KMS-11 (cell line): ENCODE results near the gene ISLR2.

ENCODE experiments used
- H2AFZ ChIP-seq: fragments of 200-600 bp; sonication (generic); 2 replicates; pipeline ENCODE4 v1.6.1; 2016; ENCODE audit warnings: antibody characterized with exemption, mixed run types, low read depth
- H3K27ac ChIP-seq: fragments of 200-600 bp; sonication (generic); 2 replicates; pipeline ENCODE4 v1.6.1; 2016; ENCODE audit warnings: mild to moderate bottlenecking, mixed run types
- H3K27me3 ChIP-seq: fragments of 200-600 bp; sonication (generic); 2 replicates; pipeline ENCODE4 v1.6.1; 2017; ENCODE audit warnings: mild to moderate bottlenecking, low read depth, mixed run types, moderate library complexity; ENCODE audit not compliant: insufficient read depth
- H3K36me3 ChIP-seq: fragments of 200-600 bp; sonication (generic); 2 replicates; pipeline ENCODE4 v1.6.1; 2017; ENCODE audit warnings: mild to moderate bottlenecking, mixed run types; ENCODE audit not compliant: insufficient read depth
- H3K4me1 ChIP-seq: fragments of 200-600 bp; sonication (generic); 2 replicates; pipeline ENCODE4 v1.6.1; 2016; ENCODE audit warnings: mild to moderate bottlenecking, low read depth, mixed run types; ENCODE audit not compliant: poor library complexity, severe bottlenecking
- H3K4me2 ChIP-seq: fragments of 200-600 bp; sonication (generic); 2 replicates; pipeline ENCODE4 v1.7.0; 2016; ENCODE audit warnings: mild to moderate bottlenecking, mixed run types
- H3K4me3 ChIP-seq: fragments of 200-600 bp; sonication (generic); IDR thresholded peaks from 2 replicates; pipeline ENCODE4 v1.6.1; 2017; ENCODE audit warnings: low read depth, low read length, mixed read lengths; ENCODE audit not compliant: insufficient read depth
- H3K79me2 ChIP-seq: fragments of 200-600 bp; sonication (generic); 2 replicates; pipeline ENCODE4 v1.6.1; 2016; ENCODE audit warnings: low read depth, mixed run types; ENCODE audit not compliant: insufficient read depth
- H3K9ac ChIP-seq: fragments of 200-600 bp; sonication (generic); 2 replicates; pipeline ENCODE4 v1.6.1; 2016; ENCODE audit warnings: mild to moderate bottlenecking, mixed run types
- H4K20me1 ChIP-seq: fragments of 200-600 bp; sonication (generic); 2 replicates; pipeline ENCODE4 v1.6.1; 2016; ENCODE audit warnings: mild to moderate bottlenecking, mixed run types; ENCODE audit not compliant: insufficient read depth
- TF ChIP-seq, protein P1 (sequence below): fragments of 200-600 bp; sonication (generic); conservative IDR thresholded peaks from 2 replicates; pipeline ENCODE4 v1.6.1; 2017; ENCODE audit warnings: low read depth, mild to moderate bottlenecking, antibody characterized with exemption, low read length, moderate library complexity, mixed read lengths

ISLR2 gene

DNA sequence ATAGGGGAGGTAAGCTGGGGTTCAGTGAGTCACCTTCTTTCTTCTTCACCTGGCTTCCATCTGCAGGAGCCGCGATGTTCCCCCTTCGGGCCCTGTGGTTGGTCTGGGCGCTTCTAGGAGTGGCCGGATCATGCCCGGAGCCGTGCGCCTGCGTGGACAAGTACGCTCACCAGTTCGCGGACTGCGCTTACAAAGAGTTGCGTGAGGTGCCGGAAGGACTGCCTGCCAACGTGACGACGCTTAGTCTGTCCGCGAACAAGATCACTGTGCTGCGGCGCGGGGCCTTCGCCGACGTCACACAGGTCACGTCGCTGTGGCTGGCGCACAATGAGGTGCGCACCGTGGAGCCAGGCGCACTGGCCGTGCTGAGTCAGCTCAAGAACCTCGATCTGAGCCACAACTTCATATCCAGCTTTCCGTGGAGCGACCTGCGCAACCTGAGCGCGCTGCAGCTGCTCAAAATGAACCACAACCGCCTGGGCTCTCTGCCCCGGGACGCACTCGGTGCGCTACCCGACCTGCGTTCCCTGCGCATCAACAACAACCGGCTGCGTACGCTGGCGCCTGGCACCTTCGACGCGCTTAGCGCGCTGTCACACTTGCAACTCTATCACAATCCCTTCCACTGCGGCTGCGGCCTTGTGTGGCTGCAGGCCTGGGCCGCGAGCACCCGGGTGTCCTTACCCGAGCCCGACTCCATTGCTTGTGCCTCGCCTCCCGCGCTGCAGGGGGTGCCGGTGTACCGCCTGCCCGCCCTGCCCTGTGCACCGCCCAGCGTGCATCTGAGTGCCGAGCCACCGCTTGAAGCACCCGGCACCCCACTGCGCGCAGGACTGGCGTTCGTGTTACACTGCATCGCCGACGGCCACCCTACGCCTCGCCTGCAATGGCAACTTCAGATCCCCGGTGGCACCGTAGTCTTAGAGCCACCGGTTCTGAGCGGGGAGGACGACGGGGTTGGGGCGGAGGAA lies 2.6 kb downstream of the ISLR2 start:
- H3K4me2 ChIP-seq = no peak overlapping the region
- no peak overlapping the region for H3K9ac ChIP-seq
- H3K36me3 ChIP-seq = no peaks in the 10 kb centered on the region
- peaks cover 2% of the 10 kb centered on the region for H3K4me1 ChIP-seq
- TF ChIP-seq, protein P1, sequence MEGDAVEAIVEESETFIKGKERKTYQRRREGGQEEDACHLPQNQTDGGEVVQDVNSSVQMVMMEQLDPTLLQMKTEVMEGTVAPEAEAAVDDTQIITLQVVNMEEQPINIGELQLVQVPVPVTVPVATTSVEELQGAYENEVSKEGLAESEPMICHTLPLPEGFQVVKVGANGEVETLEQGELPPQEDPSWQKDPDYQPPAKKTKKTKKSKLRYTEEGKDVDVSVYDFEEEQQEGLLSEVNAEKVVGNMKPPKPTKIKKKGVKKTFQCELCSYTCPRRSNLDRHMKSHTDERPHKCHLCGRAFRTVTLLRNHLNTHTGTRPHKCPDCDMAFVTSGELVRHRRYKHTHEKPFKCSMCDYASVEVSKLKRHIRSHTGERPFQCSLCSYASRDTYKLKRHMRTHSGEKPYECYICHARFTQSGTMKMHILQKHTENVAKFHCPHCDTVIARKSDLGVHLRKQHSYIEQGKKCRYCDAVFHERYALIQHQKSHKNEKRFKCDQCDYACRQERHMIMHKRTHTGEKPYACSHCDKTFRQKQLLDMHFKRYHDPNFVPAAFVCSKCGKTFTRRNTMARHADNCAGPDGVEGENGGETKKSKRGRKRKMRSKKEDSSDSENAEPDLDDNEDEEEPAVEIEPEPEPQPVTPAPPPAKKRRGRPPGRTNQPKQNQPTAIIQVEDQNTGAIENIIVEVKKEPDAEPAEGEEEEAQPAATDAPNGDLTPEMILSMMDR = no peak
- peaks cover 35% of the 10 kb centered on the region for H3K27me3 ChIP-seq
- no peak overlapping the region for H2AFZ ChIP-seq
- H4K20me1 ChIP-seq = no peaks in the 10 kb centered on the region
- no peak overlapping the region for H3K4me3 ChIP-seq
- H3K79me2 ChIP-seq = no peaks in the 10 kb centered on the region
- no peak overlapping the region for H3K27ac ChIP-seq

DNA sequence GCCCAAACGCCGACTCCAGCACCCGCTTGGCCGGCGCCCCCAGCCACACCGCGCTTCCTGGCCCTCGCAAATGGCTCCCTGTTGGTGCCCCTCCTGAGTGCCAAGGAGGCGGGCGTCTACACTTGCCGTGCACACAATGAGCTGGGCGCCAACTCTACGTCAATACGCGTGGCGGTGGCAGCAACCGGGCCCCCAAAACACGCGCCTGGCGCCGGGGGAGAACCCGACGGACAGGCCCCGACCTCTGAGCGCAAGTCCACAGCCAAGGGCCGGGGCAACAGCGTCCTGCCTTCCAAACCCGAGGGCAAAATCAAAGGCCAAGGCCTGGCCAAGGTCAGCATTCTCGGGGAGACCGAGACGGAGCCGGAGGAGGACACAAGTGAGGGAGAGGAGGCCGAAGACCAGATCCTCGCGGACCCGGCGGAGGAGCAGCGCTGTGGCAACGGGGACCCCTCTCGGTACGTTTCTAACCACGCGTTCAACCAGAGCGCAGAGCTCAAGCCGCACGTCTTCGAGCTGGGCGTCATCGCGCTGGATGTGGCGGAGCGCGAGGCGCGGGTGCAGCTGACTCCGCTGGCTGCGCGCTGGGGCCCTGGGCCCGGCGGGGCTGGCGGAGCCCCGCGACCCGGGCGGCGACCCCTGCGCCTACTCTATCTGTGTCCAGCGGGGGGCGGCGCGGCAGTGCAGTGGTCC lies 3.5 kb downstream of the ISLR2 start:
- Histone ChIP-seq H2AFZ (no peak overlapping the region), H3K27me3 (peaks cover 26% of the 10 kb centered on the region), H3K4me2 (no peak overlapping the region), H3K4me3 (no peak overlapping the region), H3K4me1 (no peaks in the 10 kb centered on the region), H3K79me2 (no peaks in the 10 kb centered on the region), H4K20me1 (no peaks in the 10 kb centered on the region), H3K27ac (no peak overlapping the region), H3K36me3 (no peaks in the 10 kb centered on the region), H3K9ac (no peak overlapping the region)
- TF ChIP-seq, protein P1 = no peak

DNA sequence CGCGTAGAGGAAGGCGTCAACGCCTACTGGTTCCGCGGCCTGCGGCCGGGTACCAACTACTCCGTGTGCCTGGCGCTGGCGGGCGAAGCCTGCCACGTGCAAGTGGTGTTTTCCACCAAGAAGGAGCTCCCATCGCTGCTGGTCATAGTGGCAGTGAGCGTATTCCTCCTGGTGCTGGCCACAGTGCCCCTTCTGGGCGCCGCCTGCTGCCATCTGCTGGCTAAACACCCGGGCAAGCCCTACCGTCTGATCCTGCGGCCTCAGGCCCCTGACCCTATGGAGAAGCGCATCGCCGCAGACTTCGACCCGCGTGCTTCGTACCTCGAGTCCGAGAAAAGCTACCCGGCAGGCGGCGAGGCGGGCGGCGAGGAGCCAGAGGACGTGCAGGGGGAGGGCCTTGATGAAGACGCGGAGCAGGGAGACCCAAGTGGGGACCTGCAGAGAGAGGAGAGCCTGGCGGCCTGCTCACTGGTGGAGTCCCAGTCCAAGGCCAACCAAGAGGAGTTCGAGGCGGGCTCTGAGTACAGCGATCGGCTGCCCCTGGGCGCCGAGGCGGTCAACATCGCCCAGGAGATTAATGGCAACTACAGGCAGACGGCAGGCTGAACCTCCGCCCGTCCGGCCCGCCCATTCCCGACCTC lies 4.1 kb downstream of the ISLR2 start:
- H3K4me3 ChIP-seq = no peak overlapping the region
- H3K27ac ChIP-seq = no peak overlapping the region
- H3K4me2 ChIP-seq = no peak overlapping the region
- no peak overlapping the region for H3K9ac ChIP-seq
- H2AFZ ChIP-seq = no peak overlapping the region
- H4K20me1 ChIP-seq = no peaks in the 10 kb centered on the region
- H3K27me3 ChIP-seq = peaks cover 19% of the 10 kb centered on the region
- H3K4me1 ChIP-seq = no peaks in the 10 kb centered on the region
- TF ChIP-seq, protein P1 = no peak
- H3K79me2 ChIP-seq = no peaks in the 10 kb centered on the region
- no peaks in the 10 kb centered on the region for H3K36me3 ChIP-seq

DNA sequence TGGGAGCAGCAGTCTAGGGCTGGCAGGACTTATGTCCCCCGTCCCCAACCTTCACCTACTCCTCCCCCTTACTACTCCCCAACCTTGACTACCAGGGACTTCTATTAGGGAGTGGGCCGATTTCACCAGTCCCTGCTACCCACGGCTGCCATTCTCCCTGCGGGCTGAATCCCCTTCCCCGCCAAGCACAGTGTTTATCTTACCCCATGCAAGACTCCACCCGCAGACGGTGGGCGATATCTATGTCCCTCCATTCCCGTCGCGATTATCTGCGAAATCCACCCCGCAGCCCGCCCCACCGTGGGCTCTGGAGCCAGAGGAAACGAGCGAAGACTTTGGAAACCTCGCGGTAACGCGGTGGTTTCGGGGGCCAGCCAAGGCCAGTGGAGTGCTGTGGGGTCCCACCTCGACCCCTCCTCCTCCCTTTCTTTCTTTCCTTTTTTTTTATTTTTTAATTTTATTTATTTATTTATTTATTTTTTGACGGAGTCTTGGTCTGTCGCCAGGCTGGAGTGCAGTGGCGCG lies 4.7 kb downstream of the ISLR2 start:
- no peak overlapping the region for H2AFZ ChIP-seq
- H3K4me2 ChIP-seq = no peak overlapping the region
- TF ChIP-seq, protein P1 = no peak
- H3K27ac ChIP-seq = no peak overlapping the region
- H3K36me3 ChIP-seq = no peaks in the 10 kb centered on the region
- no peak overlapping the region for H3K9ac ChIP-seq
- peaks cover 16% of the 10 kb centered on the region for H3K27me3 ChIP-seq
- no peaks in the 10 kb centered on the region for H4K20me1 ChIP-seq
- no peak overlapping the region for H3K4me3 ChIP-seq
- no peaks in the 10 kb centered on the region for H3K79me2 ChIP-seq
- H3K4me1 ChIP-seq = no peaks in the 10 kb centered on the region
